ENCODE results near the gene ARFGEF3.
"Not testable (repeated sequence)": the region's sequence is repeated elsewhere in the genome, so short reads cannot be mapped to it uniquely, and the experiment has no call there.

The ARFGEF3 gene

GRCh38 chr6:138347864-138348263 is 186.1 kb downstream of the ARFGEF3 start:
- Histone ChIP-seq H3K36me3 (ENCODE audit: control insufficient read depth, insufficient read depth, low read length) (no peaks in the 10 kb centered on the region), H3K4me1 (ENCODE audit: control insufficient read depth, insufficient read depth, low read length, poor library complexity, severe bottlenecking) (no peaks in the 10 kb centered on the region), H3K9me3 (ENCODE audit: control insufficient read depth, low read length) (no peaks in the 10 kb centered on the region), H3K27ac (ENCODE audit: low read depth, low read length, severe bottlenecking) (no peak overlapping the region), H3K4me3 (ENCODE audit: extremely low read depth, insufficient read depth, low read length, poor library complexity, severe bottlenecking) (no peak overlapping the region)
- 82 to 93% methylated on average over 2 of the region's 2 CpGs for WGBS, 2 experiments (ENCODE audit: insufficient coverage in 2 of 2)

- WGBS, 2 experiments (ENCODE audit: insufficient coverage in 2 of 2), result 100% methylated on average over 1 of the region's 3 CpGs
- Histone ChIP-seq H3K9me3 (ENCODE audit: control insufficient read depth, low read length) (no peaks in the 10 kb centered on the region), H3K4me1 (ENCODE audit: control insufficient read depth, insufficient read depth, low read length, poor library complexity, severe bottlenecking) (no peaks in the 10 kb centered on the region), H3K27ac (ENCODE audit: low read depth, low read length, severe bottlenecking) (no peak overlapping the region), H3K4me3 (ENCODE audit: extremely low read depth, insufficient read depth, low read length, poor library complexity, severe bottlenecking) (no peak overlapping the region), H3K36me3 (ENCODE audit: control insufficient read depth, insufficient read depth, low read length) (no peaks in the 10 kb centered on the region)
Measured at GRCh38 chr6:138349891-138350290, 188.2 kb downstream of the ARFGEF3 start.

DNA sequence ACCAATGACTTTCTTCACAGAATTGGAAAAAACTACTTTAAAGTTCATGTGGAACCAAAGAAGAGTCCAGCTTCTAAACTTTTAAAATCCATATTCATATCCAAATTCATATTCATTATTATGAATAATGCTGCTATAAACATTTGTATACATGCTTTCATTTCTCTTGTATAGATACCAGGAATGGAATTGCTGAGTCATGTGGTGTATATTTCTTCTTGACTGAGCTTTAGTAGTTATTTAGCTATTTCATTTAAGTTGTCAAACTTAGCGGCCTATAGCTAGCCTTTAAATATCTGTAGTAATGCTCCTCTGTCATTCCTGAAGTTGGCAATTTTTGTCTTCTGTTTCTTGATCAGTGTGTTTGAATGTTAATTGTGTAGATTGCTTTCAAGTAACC is 196.2 kb downstream of the ARFGEF3 start:
- no CpG with 5 or more reads among the region's 1 CpG for WGBS, 2 experiments (ENCODE audit: insufficient coverage in 2 of 2)
- H3K9me3 ChIP-seq (ENCODE audit: control insufficient read depth, low read length), result no peaks in the 10 kb centered on the region

GRCh38 chr6:138368684-138369083 is 206.9 kb downstream of the ARFGEF3 start:
- H3K27ac ChIP-seq (ENCODE audit: low read depth, low read length, severe bottlenecking); H3K36me3 ChIP-seq (ENCODE audit: control insufficient read depth, insufficient read depth, low read length); H3K4me3 ChIP-seq (ENCODE audit: extremely low read depth, insufficient read depth, low read length, poor library complexity, severe bottlenecking); H3K9me3 ChIP-seq (ENCODE audit: control insufficient read depth, low read length); H3K4me1 ChIP-seq (ENCODE audit: control insufficient read depth, insufficient read depth, low read length, poor library complexity, severe bottlenecking): not testable (repeated sequence)
- WGBS, 2 experiments (ENCODE audit: insufficient coverage in 2 of 2), result 96 to 98% methylated on average over 3 to 5 of the region's 8 CpGs

More for the DNA sequence above, 196.2 kb downstream of the ARFGEF3 start:
- no peak overlapping the region for H3K4me3 ChIP-seq (ENCODE audit: extremely low read depth, insufficient read depth, low read length, poor library complexity, severe bottlenecking)
- no peaks in the 10 kb centered on the region for H3K36me3 ChIP-seq (ENCODE audit: control insufficient read depth, insufficient read depth, low read length)
- no peaks in the 10 kb centered on the region for H3K4me1 ChIP-seq (ENCODE audit: control insufficient read depth, insufficient read depth, low read length, poor library complexity, severe bottlenecking)
- no peak overlapping the region for H3K27ac ChIP-seq (ENCODE audit: low read depth, low read length, severe bottlenecking)

GRCh38 chr6:138370631-138371451 is 209.1 kb downstream of the ARFGEF3 start:
- no peak overlapping the region for H3K27ac ChIP-seq (ENCODE audit: low read depth, low read length, severe bottlenecking)
- 93 to 94% methylated on average over 2 to 6 of the region's 9 CpGs for WGBS, 2 experiments (ENCODE audit: insufficient coverage in 2 of 2)

DNA sequence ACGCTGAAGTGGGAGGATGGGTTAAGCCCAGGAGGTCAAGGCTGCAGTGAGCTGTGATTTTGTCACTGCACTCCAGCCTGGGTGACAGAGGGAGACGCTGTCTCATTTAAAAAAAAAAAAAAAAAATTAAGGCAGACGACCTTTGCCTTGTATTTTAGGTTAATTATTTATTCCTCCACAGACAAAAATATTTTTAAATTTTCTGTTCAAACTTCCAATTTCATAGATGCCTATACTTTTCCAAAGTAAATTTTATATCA is 209.6 kb downstream of the ARFGEF3 start:
- no peak overlapping the region for H3K27ac ChIP-seq (ENCODE audit: low read depth, low read length, severe bottlenecking)

More at GRCh38 chr6:138370631-138371451, 209.1 kb downstream of the ARFGEF3 start:
- Histone ChIP-seq H3K36me3 (ENCODE audit: control insufficient read depth, insufficient read depth, low read length) (no peaks in the 10 kb centered on the region), H3K4me1 (ENCODE audit: control insufficient read depth, insufficient read depth, low read length, poor library complexity, severe bottlenecking) (no peaks in the 10 kb centered on the region), H3K4me3 (ENCODE audit: extremely low read depth, insufficient read depth, low read length, poor library complexity, severe bottlenecking) (no peak overlapping the region), H3K9me3 (ENCODE audit: control insufficient read depth, low read length) (no peaks in the 10 kb centered on the region)

DNA sequence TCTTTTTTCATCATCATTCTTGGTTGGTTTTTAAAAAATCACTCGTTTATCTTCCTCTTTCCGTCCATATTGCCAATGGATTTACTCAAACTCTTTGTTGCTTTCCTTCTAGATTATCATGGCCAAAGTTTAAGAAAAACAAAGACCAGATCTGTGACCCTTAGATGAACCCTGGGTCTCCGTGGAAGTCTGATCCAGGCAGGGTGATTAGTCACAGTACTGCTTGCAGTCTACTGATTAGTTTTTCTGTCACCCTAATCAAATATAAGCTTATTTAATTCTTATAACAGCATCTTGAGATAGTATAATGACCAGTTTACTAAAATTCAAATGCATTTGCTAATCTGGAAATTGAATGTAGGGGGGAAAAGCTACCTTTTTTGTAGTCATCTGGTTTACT is 210.0 kb downstream of the ARFGEF3 start:
- no peaks in the 10 kb centered on the region for H3K36me3 ChIP-seq (ENCODE audit: control insufficient read depth, insufficient read depth, low read length)
- 52 to 86% methylated on average over 1 to 3 of the region's 3 CpGs for WGBS, 2 experiments (ENCODE audit: insufficient coverage in 2 of 2)

More for the DNA sequence above, 209.6 kb downstream of the ARFGEF3 start:
- 77% methylated on average over 1 of the region's 3 CpGs; no CpG with 5 or more reads in 1 of the 2 experiments for WGBS, 2 experiments (ENCODE audit: insufficient coverage in 2 of 2)
- no peaks in the 10 kb centered on the region for H3K4me1 ChIP-seq (ENCODE audit: control insufficient read depth, insufficient read depth, low read length, poor library complexity, severe bottlenecking)
- no peaks in the 10 kb centered on the region for H3K9me3 ChIP-seq (ENCODE audit: control insufficient read depth, low read length)
- H3K36me3 ChIP-seq (ENCODE audit: control insufficient read depth, insufficient read depth, low read length), result no peaks in the 10 kb centered on the region
- H3K4me3 ChIP-seq (ENCODE audit: extremely low read depth, insufficient read depth, low read length, poor library complexity, severe bottlenecking), result no peak overlapping the region

DNA sequence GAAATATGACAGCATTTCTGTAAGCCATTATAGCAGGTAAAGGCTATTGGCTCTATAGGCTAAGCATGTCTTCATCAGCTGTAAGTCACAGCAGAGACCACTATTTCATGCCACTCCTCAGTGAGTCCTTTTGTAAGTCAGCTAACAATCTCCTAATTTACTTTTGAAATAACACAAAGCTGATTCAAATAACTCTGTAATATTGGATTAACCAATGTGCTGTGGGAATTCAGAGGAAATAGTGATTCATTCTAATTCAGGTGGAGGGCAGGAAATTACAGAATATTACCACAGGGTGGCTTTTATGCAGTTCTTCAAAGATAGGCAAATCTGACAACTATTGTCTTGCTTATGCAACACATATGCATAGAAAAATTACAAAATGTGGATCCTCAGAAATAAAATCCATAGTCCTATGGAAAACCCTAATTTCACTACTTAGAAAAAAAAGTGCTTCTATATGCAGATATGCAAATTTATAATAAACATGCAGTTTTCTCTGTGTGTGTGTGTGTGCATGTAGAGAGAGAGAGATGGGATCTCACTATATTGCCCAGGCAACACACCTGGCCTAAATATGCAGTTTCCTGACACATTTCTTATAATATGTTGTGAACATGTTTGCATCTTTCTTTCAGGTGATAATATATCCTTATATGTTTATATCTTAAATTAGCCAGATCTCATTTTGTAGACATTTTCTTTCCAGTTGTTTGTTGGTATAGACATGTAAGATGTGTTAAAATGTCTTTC is 211.1 kb downstream of the ARFGEF3 start:
- Histone ChIP-seq H3K4me1 (ENCODE audit: control insufficient read depth, insufficient read depth, low read length, poor library complexity, severe bottlenecking) (no peaks in the 10 kb centered on the region), H3K4me3 (ENCODE audit: extremely low read depth, insufficient read depth, low read length, poor library complexity, severe bottlenecking) (no peak overlapping the region), H3K27ac (ENCODE audit: low read depth, low read length, severe bottlenecking) (no peak overlapping the region), H3K9me3 (ENCODE audit: control insufficient read depth, low read length) (no peaks in the 10 kb centered on the region), H3K36me3 (ENCODE audit: control insufficient read depth, insufficient read depth, low read length) (no peaks in the 10 kb centered on the region)

More for the DNA sequence above, 210.0 kb downstream of the ARFGEF3 start:
- H3K27ac ChIP-seq (ENCODE audit: low read depth, low read length, severe bottlenecking), result no peak overlapping the region
- H3K4me1 ChIP-seq (ENCODE audit: control insufficient read depth, insufficient read depth, low read length, poor library complexity, severe bottlenecking), result no peaks in the 10 kb centered on the region
- H3K4me3 ChIP-seq (ENCODE audit: extremely low read depth, insufficient read depth, low read length, poor library complexity, severe bottlenecking), result no peak overlapping the region
- H3K9me3 ChIP-seq (ENCODE audit: control insufficient read depth, low read length), result no peaks in the 10 kb centered on the region

DNA sequence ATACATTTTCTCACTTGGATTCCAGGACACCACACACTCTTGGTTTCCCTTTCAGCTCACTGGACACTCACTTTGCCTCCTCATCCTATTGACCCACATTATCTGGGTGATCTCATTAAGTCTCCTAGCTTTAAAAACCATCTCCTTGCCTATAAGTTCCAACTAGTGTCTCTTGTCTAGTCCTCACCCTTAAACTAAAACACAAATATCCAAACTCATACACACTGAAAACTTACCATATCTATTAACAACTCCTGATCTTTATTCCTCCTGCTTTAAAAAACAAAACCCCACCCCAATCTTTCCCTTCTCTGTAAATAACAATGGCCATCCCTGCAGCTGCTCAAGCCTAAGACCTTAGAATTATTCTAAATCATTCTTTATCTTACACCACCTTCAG is 212.5 kb downstream of the ARFGEF3 start:
- H3K36me3 ChIP-seq (ENCODE audit: control insufficient read depth, insufficient read depth, low read length), result no peaks in the 10 kb centered on the region
- no peaks in the 10 kb centered on the region for H3K4me1 ChIP-seq (ENCODE audit: control insufficient read depth, insufficient read depth, low read length, poor library complexity, severe bottlenecking)
- no peak overlapping the region for H3K27ac ChIP-seq (ENCODE audit: low read depth, low read length, severe bottlenecking)
- H3K4me3 ChIP-seq (ENCODE audit: extremely low read depth, insufficient read depth, low read length, poor library complexity, severe bottlenecking), result no peak overlapping the region
- no peaks in the 10 kb centered on the region for H3K9me3 ChIP-seq (ENCODE audit: control insufficient read depth, low read length)

DNA sequence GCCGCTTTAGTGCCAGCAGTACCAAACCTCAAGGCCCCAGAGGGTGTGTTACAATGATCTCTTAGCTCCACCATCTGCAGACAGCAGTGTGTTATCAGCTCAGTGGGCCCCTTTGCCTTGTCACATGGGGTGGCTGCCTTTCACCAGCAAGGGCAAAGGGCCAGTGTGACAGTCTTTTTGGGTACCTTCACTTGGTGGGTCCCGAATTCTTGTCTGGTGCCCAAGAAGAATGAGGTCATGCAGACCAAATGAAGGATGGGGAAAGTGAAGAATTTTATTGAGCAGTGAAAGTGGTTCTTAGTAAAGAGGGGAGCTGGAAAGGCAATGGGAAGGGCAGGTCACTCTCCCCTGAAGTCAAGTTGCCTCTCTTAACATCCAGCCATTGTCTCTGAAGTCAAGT is 213.1 kb downstream of the ARFGEF3 start:
- Histone ChIP-seq H3K4me3 (ENCODE audit: extremely low read depth, insufficient read depth, low read length, poor library complexity, severe bottlenecking) (no peak overlapping the region), H3K4me1 (ENCODE audit: control insufficient read depth, insufficient read depth, low read length, poor library complexity, severe bottlenecking) (no peaks in the 10 kb centered on the region), H3K27ac (ENCODE audit: low read depth, low read length, severe bottlenecking) (no peak overlapping the region), H3K9me3 (ENCODE audit: control insufficient read depth, low read length) (no peaks in the 10 kb centered on the region), H3K36me3 (ENCODE audit: control insufficient read depth, insufficient read depth, low read length) (no peaks in the 10 kb centered on the region)
- WGBS, 2 experiments (ENCODE audit: insufficient coverage in 2 of 2), result 87 to 93% methylated on average over 2 of the region's 2 CpGs

- Histone ChIP-seq H3K9me3 (ENCODE audit: control insufficient read depth, low read length) (no peaks in the 10 kb centered on the region), H3K36me3 (ENCODE audit: control insufficient read depth, insufficient read depth, low read length) (no peaks in the 10 kb centered on the region), H3K4me3 (ENCODE audit: extremely low read depth, insufficient read depth, low read length, poor library complexity, severe bottlenecking) (no peak overlapping the region), H3K27ac (ENCODE audit: low read depth, low read length, severe bottlenecking) (no peak overlapping the region), H3K4me1 (ENCODE audit: control insufficient read depth, insufficient read depth, low read length, poor library complexity, severe bottlenecking) (no peaks in the 10 kb centered on the region)
Measured at GRCh38 chr6:138377042-138377441, 215.3 kb downstream of the ARFGEF3 start.
